ENCODE data around the gene TBC1D9B.

Gene TBC1D9B

DNA sequence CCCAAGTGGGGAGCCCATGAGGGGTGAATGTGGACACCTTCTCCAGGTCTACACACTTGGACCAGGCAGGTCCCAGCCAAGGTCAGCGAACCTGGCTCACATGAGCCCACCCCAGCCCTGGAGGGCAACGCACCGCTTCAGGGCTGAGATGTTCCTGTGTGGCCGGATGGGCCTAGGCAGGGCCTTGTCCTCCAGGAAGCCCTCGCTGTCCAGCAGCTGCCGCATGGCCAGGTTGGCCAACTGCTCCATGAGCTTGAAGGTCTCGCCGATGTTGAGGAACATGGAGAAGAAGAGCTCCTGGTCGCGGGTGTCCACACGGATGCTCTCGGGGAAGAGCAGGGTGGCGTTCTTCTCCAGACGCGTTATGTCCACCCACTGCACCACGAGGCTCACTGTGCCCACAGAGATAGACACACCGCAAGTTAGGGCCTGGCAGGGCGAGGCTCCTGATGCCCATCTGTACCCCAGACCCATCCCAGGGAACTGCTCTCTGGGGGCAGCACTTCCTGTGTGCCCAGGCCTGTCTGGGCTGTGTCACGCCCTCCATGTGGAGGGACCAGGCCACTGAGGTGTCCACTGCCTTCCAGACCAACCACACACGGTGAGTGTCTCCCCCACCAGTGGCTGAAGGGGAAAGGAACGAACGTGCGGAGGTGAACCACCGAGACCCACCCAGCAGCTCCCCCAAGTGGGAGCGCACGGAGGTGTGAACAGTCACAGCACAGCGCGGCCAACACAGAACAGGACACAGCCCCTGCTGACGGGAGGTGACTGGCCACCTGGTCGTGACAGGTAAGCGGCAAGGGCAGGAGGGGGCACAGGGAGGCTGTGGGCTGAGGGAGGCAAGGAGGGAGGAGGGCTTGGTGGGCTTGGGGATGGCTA lies 14.4 kb downstream of the TBC1D9B start:
- no peak for TF ChIP-seq CTCF (IDR thresholded peaks at IDR 0.05; ENCODE audit: insufficient read depth, missing control alignments)
- DNase-seq (ENCODE audit: insufficient read length, low spot score) (no peak), FAIRE-seq (no peak)

- TF ChIP-seq CTCF (IDR thresholded peaks at IDR 0.05; ENCODE audit: insufficient read depth, missing control alignments): no peak
- DNase-seq (ENCODE audit: insufficient read length, low spot score) (no peak), FAIRE-seq (no peak)
These were observed 15.4 kb downstream of the TBC1D9B start for GRCh38 chr5:179892255-179892654.

DNA sequence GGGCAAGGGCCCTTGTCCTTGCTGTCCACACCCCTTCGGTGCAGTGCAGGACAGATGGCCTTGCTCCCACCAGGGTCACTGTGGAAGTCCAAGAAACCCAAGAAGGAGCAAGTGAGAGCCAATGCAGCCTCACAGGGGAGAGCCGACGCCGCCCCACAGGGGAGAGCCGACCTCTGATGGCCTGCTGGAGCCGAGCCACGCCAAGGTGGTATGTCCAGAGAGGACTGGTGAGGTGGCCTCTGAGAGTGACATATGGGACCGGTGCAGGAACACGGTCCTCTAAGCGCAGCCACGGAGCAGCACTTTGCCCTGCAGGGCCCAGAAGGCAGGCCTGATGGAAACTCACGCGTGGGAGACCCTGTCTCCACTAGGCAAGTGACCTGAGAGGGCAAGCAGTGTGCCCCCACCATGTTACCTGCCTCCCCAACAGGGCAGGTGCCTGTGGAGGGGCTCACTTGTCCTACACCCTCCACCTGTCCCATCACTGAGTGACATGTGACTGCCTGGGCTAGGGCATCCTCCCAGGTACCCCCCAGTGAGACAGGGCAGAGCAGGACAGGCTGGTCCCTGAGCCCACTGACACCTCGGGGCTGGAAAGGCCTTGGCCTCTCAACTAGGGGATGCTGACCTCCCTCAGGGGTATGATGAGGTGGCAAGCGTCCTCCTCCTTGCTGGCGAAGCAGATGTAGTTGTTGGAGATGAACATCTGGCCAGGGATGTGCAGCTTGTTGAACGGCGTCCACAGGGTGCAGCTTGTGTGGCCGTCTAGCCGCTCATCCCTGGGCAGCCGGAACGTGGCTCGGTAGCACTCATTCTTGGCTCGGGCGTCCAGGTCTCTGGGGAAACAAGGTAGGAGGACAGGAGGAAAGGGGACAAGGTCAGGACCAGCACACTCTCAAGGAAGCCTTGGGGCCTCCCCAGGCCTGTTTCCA lies 16.7 kb downstream of the TBC1D9B start:
- no peak for DNase-seq (ENCODE audit: insufficient read length, low spot score)
- TF ChIP-seq CTCF (IDR thresholded peaks at IDR 0.05; ENCODE audit: insufficient read depth, missing control alignments): no peak
- no peak for FAIRE-seq

DNA sequence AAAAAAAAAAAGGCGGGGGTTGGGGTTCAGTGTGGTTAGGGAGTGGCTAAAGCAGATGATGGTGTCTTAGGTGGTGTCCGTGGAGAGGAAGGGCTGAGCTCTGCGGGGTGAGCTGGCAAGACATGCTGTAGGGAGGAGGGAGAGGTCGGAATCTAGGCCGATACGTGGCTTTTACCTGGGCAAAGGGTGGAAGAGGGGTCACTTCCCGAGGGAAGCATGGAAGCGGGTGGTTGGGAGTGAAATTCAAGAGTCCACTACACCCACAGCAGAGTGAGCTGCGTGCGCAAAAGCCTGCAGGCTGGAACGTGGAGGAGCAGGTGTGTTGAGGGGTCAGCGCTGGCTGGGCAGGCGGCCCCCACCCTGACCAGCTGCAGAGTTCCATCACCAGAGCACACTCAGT lies 17.8 kb downstream of the TBC1D9B start:
- no peak for FAIRE-seq
- DNase-seq (ENCODE audit: insufficient read length, low spot score): no peak
- TF ChIP-seq CTCF (IDR thresholded peaks at IDR 0.05; ENCODE audit: insufficient read depth, missing control alignments): no peak

DNA sequence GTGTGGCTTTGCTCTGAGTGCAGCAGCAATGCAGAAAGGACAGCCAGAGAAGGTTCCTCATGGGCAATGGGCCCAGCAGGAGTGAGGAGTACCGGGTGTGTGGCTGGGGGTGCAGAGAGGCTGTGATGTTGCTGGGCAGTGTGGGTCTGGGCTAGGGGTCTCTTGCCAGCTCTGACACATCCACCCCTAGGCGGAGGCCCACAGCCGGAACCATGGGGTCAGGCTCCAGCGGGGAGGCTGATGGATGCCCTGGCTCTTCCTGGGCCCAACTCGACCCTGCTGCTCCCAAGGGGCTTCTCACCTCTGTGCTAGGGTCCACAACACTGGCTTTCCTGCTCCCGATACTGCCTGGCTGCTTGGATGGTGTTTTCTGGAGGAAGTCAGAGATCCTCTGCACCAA lies 19.9 kb downstream of the TBC1D9B start:
- FAIRE-seq: no peak
- DNase-seq (ENCODE audit: insufficient read length, low spot score): no peak
- TF ChIP-seq CTCF (IDR thresholded peaks at IDR 0.05; ENCODE audit: insufficient read depth, missing control alignments): no peak

DNA sequence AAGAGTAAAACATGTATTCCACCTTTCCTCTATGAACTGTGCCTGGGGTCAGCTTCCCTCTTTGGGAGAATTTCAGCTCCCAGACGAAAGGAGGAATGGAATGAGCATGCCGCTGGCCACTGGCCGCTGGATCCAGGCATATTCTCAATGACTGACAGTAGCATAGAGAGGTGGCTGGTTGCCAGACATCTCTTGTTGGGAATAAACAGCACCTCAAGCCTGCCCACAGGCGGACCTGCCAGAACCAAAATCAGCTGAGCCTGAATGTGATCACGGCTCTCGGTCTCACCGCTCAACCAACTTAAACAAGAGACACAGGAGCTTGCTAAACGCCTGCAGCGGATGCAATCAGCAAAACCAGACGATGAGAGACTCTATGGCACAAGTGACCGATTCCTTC lies 20.6 kb downstream of the TBC1D9B start:
- DNase-seq (ENCODE audit: insufficient read length, low spot score) (no peak), FAIRE-seq (no peak)
- no peak for TF ChIP-seq CTCF (IDR thresholded peaks at IDR 0.05; ENCODE audit: insufficient read depth, missing control alignments)
